Measurements from ENCODE around the gene JAG1. TPM values are rescaled to one million over a fixed set of nuclear protein-coding genes. Genes with fewer than 3 reads are reported as not detected.
"Not testable (repeated sequence)": the region's sequence is repeated elsewhere in the genome, so short reads cannot be mapped to it uniquely, and the experiment has no call there.

Gene JAG1
- total RNA-seq, 1 donor from 2014 or later, result 193 TPM

DNA sequence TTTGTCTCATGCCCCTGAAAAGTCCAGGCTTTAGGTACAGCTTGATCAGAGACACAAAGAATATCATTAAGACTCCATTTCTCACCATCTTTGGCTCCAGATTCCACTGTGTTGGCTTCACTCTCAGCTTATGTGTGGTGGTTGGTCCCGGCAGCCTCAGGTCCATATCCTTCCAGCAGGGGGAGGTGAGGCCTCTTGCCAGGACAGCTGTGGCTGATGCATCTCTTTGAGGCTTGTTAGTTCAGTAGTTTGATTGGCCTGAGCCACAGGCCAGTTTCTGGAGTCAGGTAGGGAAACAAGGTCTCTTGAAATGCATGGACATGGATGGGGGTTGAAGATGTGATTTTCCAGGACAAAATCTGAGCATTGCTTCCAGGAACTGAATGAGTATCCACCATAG lies 62.4 kb downstream of the JAG1 start:
- DNase-seq (ENCODE audit: low spot score), result no peak

DNA sequence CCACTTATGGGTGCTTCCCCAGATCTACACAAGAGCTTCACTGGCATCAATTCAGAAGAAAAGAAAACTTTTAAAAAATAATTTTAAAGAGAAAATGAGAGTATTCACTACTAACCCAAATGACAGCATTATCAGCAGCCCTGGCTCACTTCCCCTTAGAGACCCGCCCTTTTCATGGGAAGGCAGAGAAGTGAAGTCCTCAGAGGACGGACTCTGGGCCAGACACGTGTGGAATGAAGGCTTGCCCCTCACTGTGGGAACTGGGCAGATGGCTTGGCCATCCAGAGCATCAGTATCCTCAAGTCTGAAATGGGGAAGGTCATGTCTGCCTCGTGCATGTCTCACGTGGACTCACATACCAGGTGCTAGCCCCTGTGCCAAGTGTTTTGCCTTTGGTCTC lies 63.5 kb downstream of the JAG1 start:
- no peak for DNase-seq (ENCODE audit: low spot score)

- DNase-seq (ENCODE audit: low spot score), result no peak
Observed at GRCh38 chr20:10609770-10610169, 64.0 kb downstream of the JAG1 start.

- DNase-seq (ENCODE audit: low spot score), result peak; percentile 86
Observed at GRCh38 chr20:10609276-10609675, 64.5 kb downstream of the JAG1 start.

DNA sequence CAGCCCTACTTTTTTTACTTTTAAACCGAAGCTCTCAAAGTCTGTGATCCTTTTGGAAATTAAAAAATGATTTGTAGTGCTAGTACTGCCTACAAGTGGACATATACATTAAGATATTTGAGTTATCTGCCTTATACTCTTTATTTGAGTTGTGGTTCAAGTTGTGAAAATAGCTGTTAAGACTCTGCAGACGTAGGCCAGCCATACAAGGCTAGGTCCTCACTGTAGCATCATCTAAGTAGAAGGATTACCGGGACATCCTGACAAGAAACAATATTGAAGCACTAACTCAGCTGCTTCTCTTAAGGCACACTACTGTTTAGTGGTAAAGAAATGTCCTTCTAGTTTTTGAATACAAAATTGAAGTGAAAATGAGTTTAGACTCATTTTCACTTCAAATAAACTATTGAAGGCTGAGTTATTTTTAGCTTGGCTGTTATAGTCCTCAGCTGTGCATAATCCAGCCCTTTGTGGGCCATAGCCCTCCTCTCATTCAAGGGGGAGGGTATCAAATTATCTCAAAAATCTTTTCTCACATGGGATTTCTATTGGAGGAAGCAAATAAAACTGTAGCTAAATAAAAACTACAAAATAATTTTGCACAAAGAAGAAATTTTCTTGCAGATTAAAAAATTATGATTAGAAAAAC lies 68.1 kb downstream of the JAG1 start:
- no peak for DNase-seq (ENCODE audit: low spot score)

- DNase-seq (ENCODE audit: low spot score), result no peak
Observed at GRCh38 chr20:10604865-10605440, 68.8 kb downstream of the JAG1 start.

DNA sequence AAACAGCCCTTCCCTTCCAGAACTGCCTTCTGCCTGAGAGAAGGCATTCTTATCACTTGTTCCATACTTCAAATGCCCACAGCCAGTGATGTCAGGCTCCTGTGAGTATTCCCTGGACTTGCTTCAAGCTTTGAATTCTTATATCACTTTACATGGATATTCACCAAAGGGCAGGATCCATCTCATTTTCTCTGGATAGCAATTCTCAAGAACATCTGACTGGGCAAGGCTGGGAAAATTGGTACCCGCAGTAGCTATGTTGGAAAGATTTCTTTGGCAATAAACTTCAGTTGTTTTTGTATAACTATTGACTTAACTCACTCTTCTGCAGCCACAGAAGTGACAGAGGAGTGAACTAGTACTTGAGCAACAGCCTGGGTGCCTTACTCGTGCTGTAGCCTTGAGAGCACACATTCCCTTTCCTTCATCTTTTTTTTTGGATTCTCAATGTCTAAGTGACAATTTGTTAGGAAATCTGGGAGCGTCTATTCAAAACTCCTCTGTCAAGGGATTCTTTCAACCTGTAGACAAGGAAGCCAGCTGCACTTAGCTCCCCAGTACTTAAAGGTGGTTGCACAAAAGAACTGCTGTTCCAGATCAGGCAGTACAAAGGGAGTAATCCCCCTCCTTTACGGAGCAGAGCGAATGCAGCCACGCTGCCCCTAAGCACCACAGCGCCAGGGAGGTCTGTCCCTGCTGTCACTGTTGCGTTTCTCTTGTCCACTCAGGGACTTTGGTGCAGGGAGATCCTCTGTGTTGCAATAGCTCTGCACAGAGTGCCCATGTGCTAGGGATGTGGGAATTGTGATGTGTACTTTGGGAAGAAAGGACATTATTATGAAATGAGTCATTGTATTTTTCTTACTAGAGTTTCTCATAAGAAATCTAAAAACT lies 69.6 kb downstream of the JAG1 start:
- DNase-seq (ENCODE audit: low spot score), result peak; percentile 75

GRCh38 chr20:10603378-10603777 lies 70.4 kb downstream of the JAG1 start:
- DNase-seq (ENCODE audit: low spot score), result no peak

DNA sequence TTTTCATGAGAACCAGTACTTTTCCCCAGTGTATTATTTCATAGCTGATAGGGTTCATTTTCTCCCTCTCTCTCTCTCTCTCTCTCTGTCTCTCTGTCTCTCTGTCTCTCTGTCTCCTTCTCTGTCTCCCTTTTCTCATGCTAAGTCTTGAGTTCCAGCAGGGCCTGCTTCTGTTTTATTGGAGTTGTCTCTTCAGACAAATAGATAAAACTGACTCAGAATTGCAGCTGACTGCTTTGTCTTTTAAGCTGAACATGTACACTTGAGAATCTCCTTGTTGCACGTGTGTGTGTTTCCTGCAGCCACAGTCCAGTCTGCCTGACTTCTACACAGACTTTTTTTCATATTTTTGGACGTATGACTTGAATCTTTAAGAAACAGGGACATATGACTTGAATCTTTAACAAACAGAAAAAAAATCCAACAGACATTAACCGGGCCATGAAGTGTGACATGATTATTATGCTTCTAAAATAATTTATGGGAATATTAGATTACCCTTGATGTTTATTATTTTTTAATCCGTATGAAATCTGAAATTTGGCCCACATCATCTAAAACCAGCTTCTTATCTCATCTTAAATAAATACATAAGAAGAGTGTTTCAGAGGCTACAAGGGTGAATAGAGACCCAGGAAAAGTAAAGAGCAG lies 71.5 kb downstream of the JAG1 start:
- DNase-seq (ENCODE audit: low spot score), result peak; percentile 51

- DNase-seq (ENCODE audit: low spot score), result no peak
Observed at GRCh38 chr20:10597637-10598036, 76.2 kb downstream of the JAG1 start.

- no peak for DNase-seq (ENCODE audit: low spot score)
Observed at GRCh38 chr20:10596710-10597121, 77.1 kb downstream of the JAG1 start.

DNA sequence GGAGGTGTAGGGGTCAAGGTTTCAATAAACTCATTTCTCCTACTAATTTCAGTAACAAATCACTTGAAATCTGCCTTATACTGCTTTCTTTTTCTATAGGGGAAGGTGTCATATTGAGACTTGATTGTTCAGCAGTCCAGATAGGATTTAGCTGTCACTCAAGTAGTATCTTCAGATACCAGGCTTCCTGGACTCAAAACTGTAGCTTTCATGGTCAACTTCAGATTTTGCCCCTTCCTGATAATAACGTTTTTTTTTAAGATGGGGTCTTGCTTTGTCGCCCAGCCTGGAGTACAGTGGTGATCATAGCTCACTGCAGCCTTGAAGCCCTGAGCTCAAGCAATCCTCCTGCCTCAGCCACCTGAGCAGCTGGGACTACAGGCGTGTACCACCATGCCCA lies 77.8 kb downstream of the JAG1 start:
- no peak for DNase-seq (ENCODE audit: low spot score)

DNA sequence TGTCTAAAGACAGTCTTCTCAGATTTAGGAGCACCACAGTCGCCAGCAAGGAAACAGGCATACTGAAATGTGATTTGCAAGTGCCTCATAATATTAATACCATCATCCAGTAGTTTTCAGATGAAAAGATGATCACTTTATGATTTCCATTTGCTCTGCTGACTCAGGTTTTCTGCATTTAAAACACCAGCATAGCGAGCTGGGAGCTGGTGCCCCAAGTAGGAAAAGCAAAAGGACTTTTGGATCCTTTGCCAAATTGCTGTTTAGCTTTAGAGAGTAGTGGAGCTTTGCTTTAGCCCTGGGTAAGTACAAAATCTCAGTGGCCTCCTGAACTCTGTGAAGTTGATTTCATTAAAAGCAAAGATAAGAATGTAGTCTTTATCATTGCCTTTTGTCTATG lies 78.5 kb downstream of the JAG1 start:
- DNase-seq (ENCODE audit: low spot score), result peak; percentile 94

GRCh38 chr20:10594296-10594868 lies 79.4 kb downstream of the JAG1 start:
- DNase-seq (ENCODE audit: low spot score), result peak; percentile 59

- DNase-seq (ENCODE audit: low spot score), result no peak
Observed at GRCh38 chr20:10591946-10592521, 81.8 kb downstream of the JAG1 start.

DNA sequence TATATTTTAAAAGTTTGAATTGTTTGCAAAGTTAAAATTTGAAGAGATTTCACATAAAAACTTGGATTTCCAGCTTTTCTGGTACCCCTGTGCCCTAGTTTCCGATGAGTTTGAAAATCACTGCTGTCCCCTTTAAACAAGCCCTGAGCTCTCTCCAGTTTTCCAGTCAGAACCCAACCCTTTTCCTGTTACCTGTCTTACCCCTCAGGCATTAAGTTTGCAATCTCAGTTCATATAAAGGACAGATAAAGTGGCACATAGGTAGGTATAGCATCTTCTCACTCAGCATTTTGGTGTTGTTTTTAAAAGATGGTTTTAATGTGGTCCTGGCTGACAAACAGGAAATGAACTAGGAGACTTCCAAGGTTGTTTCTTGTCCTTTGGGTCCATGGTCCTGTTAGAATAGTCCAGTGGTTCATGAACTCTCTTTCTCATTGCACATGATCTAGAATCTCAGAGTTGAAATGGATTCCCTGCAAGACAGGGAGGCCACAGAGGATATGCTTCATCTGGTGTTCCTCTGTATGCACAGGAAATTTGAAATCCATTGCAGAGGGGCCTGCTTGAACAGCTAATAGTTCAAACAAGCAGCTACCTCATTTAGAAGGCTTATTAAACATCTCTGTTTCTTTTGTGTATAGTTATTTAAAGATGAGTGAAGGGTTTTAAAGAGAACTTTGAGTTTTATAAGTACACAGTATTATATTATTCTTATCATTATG lies 82.7 kb downstream of the JAG1 start:
- DNase-seq (ENCODE audit: low spot score), result no peak

GRCh38 chr20:10590446-10590845 lies 83.4 kb downstream of the JAG1 start:
- not testable (repeated sequence) for DNase-seq (ENCODE audit: low spot score)
